Measurements from ENCODE around the gene FYCO1.
"Not testable (repeated sequence)": the region's sequence is repeated elsewhere in the genome, so short reads cannot be mapped to it uniquely, and the experiment has no call there.

Gene FYCO1

DNA sequence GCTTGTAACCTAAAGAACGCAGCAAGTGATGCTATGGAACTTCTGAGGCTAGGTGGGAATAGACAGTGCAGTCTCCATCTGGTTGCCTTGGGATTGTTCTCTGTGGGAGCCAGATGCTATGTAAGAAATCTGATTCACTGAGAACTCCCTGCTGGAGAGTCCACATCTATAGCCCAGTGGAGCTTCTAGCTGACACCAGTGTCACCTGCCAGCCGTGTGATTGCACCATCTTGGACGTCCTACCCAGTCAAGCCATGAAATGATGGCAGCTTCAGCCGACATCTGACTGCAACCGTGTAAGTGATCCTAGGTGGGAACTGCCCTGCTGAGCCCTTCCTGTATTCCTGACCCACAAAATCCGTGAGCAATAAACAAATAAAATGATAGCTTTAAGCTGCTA is 12.4 kb upstream of the FYCO1 start:
- DNase-seq: no peak

GRCh38 chr3:46007280-46007679 is 11.7 kb upstream of the FYCO1 start:
- no peak for DNase-seq

DNA sequence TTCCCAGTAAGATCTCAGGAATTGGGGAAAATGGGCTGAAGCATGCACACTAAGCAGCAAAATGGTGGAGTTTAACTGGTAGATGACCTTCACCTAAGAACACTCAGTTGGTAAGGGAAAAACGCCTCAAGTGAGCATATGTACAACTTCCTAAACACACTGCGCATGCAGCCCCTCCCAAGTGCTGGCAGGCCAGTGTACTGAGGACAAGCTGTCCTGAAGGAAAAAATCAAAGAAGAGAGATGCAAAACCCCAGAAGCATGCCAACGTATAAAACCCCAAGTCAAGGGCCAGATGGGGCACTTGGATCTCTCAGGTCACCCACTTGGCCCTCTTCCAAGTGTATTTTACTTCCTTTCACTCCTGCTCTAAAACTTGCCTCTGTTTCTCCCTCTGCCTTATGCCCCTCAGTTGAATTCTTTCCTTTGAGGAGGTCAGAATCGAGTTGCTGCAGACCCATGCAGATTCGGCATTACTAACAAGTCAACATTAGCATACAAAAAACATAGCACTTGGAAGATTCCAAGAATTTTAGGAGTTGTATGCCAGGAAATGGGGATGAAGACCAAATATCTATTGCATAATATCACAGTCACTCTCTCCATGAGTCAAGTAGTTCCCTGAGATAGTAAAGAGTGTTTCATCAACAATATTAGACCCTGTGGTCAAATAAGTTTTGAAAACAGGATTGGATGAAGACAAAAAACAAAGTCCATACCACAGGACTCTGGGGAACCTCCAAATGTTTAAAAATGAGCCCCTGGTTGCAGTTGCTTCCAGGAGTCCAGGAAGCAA is 10.8 kb upstream of the FYCO1 start:
- no peak for DNase-seq

- DNase-seq: not testable (repeated sequence)
Measured at GRCh38 chr3:46003706-46004105, 8.1 kb upstream of the FYCO1 start.

GRCh38 chr3:46001178-46001577 is 5.6 kb upstream of the FYCO1 start:
- no peak for DNase-seq

DNA sequence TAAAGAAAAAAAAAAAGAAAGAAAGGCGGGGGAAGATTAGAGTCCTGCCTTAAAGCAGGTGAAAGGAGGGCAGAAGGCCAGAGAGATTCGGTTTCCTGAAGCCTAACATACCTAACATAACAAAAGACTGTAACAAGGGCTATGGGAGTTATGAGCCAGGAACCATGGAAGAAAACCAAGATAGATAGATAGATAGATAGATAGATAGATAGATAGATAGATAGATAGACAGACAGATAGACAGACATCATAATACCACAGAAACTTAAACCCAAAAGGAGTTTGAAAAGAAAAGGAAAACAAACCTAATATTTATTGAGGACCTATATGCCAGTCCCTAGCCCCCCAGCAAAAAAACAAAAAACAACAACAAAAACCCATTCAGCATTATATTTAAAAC is 2.3 kb upstream of the FYCO1 start:
- no peak for DNase-seq

- not testable (repeated sequence) for DNase-seq
Measured at GRCh38 chr3:45997499-45997898, 1.9 kb upstream of the FYCO1 start.

- no peak for DNase-seq
Measured at GRCh38 chr3:45994419-45995235, 997 bp downstream of the FYCO1 start.

- DNase-seq: no peak
Measured at GRCh38 chr3:45993421-45994027, 2.1 kb downstream of the FYCO1 start.

- no peak for DNase-seq
Measured at GRCh38 chr3:45992821-45993221, 2.8 kb downstream of the FYCO1 start.

DNA sequence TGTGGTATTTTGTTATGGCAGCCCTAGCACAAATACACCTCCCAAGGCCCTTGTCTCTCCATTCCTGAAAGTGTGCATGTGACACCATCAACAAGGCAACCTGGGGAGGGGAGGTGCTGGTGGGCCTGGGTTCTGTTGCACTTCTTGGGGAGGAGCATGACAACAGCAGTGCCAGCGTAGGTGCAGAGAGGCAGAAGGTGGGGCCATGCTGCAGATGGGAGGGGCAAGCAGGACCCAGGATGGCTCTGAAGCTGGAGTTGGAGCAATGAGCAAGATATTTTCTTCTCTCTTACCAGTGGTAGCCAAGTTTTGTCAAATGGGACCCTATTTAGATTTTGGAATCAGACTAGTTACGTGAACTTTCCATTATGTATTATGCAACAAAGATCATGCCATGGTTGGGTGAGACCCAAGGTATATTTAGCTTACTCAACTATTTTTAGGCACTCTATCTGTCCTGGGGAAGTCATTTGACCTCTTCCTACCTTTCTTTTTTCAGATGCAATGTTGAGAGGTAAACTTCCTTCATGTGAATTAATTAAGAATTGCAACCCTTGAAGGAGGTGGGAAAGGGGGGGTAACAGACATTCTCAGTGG is 3.4 kb downstream of the FYCO1 start:
- no peak for DNase-seq

GRCh38 chr3:45991341-45991740 is 4.3 kb downstream of the FYCO1 start:
- DNase-seq: no peak

- no peak for DNase-seq
Measured at GRCh38 chr3:45990181-45990580, 5.4 kb downstream of the FYCO1 start.

GRCh38 chr3:45988804-45989203 is 6.8 kb downstream of the FYCO1 start:
- DNase-seq: no peak

DNA sequence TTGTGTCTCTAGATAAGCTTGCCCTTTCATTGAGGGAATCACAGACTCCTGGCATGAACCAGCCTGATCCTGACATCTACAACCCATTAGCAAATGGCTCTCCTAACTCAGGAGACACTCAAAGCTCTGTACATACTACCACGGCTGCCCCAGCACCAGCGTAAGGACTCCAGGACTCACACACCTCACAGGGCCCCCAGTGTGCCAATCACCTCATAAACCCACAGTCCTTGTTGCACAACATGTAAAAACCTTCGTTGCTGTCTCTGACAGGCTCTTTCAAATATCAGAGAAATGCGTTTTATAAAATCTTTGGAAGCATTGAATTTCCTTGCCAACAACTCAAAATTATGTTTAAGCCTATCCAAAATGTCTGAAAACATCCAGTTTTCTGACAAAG is 7.3 kb downstream of the FYCO1 start:
- DNase-seq: no peak

- DNase-seq: no peak
Measured at GRCh38 chr3:45987368-45988291, 8.0 kb downstream of the FYCO1 start.

- DNase-seq: no peak
Measured at GRCh38 chr3:45986303-45986982, 9.2 kb downstream of the FYCO1 start.

DNA sequence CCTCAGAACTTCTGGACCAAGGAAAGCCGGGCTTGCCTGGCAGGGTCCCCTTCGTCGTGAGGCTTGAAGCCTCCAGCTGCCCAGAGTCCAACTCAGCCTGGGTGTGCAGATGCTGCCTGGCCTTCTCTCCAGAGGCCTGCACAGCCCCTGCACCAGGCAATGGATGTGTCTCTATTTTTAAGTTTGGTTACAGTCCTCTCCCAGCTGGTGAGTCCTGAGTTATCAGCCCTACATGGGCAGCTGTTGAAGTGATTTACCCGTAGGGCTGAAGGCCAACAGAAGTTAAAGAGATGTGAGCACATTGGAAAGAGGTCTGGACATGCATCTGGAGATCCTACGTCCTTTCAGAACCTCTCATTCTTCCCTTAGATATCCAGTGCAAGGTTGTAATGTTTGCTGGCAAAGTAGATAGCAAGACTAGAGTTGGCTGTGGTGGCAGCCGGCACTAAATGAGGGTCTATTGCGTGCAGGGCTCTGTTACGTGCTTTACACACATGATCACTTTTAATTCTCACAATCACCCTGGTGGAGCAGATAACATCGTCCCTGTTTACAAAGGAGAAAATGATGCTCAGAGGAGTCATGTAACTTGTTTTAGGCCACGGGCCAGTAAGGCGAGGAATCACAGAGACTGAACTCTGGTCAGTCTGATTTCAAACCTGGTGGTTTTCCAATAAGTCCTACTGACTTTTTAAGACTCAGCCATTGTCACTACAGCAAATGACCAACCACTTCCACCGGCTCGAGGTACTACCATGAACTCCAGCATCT is 9.9 kb downstream of the FYCO1 start:
- no peak for DNase-seq

- no peak for DNase-seq
Measured at GRCh38 chr3:45984331-45985312, 11.0 kb downstream of the FYCO1 start.

DNA sequence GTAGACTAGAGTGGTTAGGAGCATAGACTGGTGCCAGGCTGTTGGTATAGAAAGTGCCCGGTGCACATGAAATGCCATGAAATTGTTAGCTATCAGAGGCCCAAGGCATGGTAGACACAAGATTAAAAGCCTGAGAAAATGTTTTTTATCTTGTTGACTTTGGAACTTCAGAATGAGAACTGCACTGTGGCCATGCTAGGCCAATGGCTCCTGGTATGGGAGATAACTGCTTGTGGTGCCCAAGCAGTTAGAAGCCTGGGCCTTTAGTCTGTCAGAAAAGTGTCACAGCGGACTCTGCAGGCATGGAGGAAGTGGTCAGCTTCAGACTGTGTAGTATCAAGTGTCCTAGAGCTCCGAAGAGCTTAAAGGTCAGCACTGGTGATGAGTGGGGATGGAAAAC is 11.9 kb downstream of the FYCO1 start:
- no peak for DNase-seq

All from SW 1271 (cell line).